ENCODE measurements around the gene HDAC9.

GRCh38 chr7:18768256-18768655, 272.7 kb downstream of the HDAC9 start:
- TF ChIP-seq, protein P1, sequence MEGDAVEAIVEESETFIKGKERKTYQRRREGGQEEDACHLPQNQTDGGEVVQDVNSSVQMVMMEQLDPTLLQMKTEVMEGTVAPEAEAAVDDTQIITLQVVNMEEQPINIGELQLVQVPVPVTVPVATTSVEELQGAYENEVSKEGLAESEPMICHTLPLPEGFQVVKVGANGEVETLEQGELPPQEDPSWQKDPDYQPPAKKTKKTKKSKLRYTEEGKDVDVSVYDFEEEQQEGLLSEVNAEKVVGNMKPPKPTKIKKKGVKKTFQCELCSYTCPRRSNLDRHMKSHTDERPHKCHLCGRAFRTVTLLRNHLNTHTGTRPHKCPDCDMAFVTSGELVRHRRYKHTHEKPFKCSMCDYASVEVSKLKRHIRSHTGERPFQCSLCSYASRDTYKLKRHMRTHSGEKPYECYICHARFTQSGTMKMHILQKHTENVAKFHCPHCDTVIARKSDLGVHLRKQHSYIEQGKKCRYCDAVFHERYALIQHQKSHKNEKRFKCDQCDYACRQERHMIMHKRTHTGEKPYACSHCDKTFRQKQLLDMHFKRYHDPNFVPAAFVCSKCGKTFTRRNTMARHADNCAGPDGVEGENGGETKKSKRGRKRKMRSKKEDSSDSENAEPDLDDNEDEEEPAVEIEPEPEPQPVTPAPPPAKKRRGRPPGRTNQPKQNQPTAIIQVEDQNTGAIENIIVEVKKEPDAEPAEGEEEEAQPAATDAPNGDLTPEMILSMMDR (IDR thresholded peaks at IDR 0.05), result no peak
- TF ChIP-seq POLR2A (IDR thresholded peaks at IDR 0.05), result no peak

All from prostate gland (tissue), 2 donors.